PFSK-1 (cell line): ENCODE measurements around the gene MCTP1.

ENCODE experiments used
- POLR2AphosphoS5 ChIP-seq: IDR thresholded peaks from 2 replicates; pipeline ENCODE4 v1.6.1; 2012; ENCODE audit warnings: low read depth, mild to moderate bottlenecking, control low read depth, low read length, moderate library complexity
- SIN3A ChIP-seq: IDR thresholded peaks from 2 replicates; pipeline ENCODE4 v1.6.1; 2012; ENCODE audit warnings: mild to moderate bottlenecking, low read length, moderate library complexity, borderline replicate concordance; ENCODE audit not compliant: insufficient read depth
- TAF1 ChIP-seq: IDR thresholded peaks from 2 replicates; pipeline ENCODE4 v1.6.1; 2012; ENCODE audit warnings: low read length, control low read depth, borderline replicate concordance; ENCODE audit not compliant: insufficient read depth

DNA sequence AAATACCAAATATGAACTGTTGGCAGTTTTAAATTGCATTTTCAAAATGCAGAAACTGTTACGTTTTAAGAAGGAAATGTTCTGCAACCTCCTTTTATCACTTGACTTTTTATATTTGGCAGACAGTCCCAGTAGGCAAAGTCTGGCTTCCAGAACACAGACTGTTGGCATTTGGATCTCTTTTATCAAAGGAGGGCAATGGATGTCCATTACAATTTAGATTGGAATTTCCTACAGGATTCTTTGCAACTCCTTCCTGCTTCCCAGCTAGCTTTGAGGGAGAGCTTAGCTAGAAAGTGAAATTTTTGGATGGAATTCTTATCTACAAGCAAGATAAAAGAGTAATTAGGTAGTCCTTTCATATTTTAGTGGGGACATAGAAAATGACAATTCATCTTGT is 523.8 kb downstream of the MCTP1 start:
- TF ChIP-seq POLR2AphosphoS5 (no peak), TAF1 (no peak), SIN3A (no peak)
